ENCODE measurements around the gene KRTAP10-4.

DNA sequence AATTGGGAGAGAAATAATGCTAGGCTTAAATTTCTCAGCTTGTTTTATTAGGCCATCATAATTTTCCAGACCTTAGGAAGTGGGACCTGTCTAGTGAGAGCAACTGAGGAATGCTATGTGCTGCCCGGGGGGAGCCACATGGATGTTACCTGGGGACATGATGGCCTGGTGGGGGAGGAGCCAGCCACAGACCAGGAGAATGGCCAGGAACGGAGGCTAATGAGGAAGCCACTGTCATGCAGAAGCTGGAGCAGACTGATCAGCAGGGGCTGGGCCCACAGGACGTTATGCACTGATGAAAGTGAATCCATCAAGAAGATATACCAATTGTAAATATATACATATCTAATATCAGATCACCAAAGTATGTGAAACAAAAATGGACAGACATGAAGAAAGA lies 29.0 kb upstream of the KRTAP10-4 start:
- TF ChIP-seq POLR2A (IDR thresholded peaks at IDR 0.05), result no peak
- TF ChIP-seq, protein P1, sequence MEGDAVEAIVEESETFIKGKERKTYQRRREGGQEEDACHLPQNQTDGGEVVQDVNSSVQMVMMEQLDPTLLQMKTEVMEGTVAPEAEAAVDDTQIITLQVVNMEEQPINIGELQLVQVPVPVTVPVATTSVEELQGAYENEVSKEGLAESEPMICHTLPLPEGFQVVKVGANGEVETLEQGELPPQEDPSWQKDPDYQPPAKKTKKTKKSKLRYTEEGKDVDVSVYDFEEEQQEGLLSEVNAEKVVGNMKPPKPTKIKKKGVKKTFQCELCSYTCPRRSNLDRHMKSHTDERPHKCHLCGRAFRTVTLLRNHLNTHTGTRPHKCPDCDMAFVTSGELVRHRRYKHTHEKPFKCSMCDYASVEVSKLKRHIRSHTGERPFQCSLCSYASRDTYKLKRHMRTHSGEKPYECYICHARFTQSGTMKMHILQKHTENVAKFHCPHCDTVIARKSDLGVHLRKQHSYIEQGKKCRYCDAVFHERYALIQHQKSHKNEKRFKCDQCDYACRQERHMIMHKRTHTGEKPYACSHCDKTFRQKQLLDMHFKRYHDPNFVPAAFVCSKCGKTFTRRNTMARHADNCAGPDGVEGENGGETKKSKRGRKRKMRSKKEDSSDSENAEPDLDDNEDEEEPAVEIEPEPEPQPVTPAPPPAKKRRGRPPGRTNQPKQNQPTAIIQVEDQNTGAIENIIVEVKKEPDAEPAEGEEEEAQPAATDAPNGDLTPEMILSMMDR (IDR thresholded peaks at IDR 0.05), result no peak
